ENCODE results near the gene EHD1.
A peak's percentile ranks its signal among the peaks of the same experiment; 100 is the strongest.

Gene EHD1

DNA sequence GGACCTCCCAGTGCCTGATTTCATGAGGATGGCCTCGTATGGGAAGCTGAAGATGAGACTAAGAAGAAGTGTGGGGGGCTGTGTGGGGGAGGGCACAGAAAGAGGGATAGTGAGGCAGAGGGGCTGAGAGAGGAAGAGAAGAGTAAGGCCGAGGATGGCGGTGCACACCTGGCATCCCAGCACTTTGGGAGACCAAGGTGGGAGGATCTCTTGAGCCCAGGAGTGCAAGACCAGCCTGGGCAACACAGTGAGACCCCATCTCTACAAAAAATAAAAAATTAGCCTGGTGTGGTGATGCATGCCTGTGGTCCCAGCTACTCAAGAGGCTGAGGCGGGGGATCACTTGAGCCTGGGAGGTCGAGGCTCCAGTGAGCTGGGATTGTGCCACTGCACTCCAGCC lies 13.5 kb upstream of the EHD1 start:
- H3K9ac ChIP-seq (ENCODE audit: low read depth in 1 of 2, low read length in 2 of 2): peak overlapping the region; percentile 80 to 95
- peaks cover 21 to 31% of the 10 kb centered on the region in 2 donors for H3K4me1 ChIP-seq (ENCODE audit: control insufficient read depth in 1 of 2, insufficient read depth in 2 of 2, low read length in 2 of 2)
- H3K36me3 ChIP-seq (ENCODE audit: control insufficient read depth in 1 of 2, insufficient read depth in 2 of 2, low read length in 2 of 2): peaks cover 24 to 27% of the 10 kb centered on the region in 2 donors
- H3K27me3 ChIP-seq (ENCODE audit: control insufficient read depth in 1 of 2, insufficient read depth in 2 of 2, low read length in 2 of 2): no peaks in the 10 kb centered on the region
- peak overlapping the region; percentile 82 to 91 for H3K4me3 ChIP-seq (ENCODE audit: low read depth in 1 of 2, low read length in 2 of 2)
- no peaks in the 10 kb centered on the region for H3K9me3 ChIP-seq (ENCODE audit: control insufficient read depth in 1 of 2, low read length in 2 of 2)
- H3K27ac ChIP-seq (ENCODE audit: low read depth, low read length): peak overlapping the region; percentile 92

DNA sequence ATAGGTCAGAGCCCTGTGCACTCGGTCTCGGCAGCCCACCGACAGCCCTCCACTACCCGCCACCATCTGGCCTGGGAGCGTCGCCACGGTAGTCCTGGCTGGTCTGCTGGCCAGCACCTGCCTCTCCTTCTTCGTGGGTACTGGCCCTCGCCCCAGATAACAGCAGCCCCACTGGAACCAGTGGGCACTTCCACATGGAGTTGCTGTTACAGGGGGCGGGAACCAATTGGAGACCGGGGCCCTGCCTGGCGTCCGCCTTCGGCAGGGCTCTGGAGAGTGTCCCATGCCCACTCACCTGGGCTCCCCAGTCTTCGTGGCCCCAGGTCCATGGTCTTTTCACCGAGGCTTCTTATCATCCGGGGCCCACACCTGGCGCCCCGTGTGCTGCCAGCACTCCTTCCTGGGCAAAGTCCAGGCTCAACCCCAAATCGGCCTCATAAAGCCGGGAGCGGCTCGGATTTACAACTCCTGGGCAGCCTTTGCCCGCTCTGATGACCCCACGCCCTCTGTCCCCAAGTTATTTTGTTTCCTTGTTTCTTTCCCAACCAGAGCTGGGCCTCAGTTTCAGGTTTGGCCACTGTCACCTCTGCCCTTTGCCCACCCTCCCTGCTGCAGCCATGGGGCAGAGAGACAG lies 12.9 kb upstream of the EHD1 start:
- peaks cover 21 to 31% of the 10 kb centered on the region in 2 donors for H3K4me1 ChIP-seq (ENCODE audit: control insufficient read depth in 1 of 2, insufficient read depth in 2 of 2, low read length in 2 of 2)
- peak overlapping the region; percentile 92 for H3K27ac ChIP-seq (ENCODE audit: low read depth, low read length)
- peak overlapping the region; percentile 82 to 91 for H3K4me3 ChIP-seq (ENCODE audit: low read depth in 1 of 2, low read length in 2 of 2)
- peaks cover 21 to 24% of the 10 kb centered on the region in 2 donors for H3K36me3 ChIP-seq (ENCODE audit: control insufficient read depth in 1 of 2, insufficient read depth in 2 of 2, low read length in 2 of 2)
- H3K9ac ChIP-seq (ENCODE audit: low read depth in 1 of 2, low read length in 2 of 2): peak overlapping the region; percentile 87 to 95
- H3K9me3 ChIP-seq (ENCODE audit: control insufficient read depth in 1 of 2, low read length in 2 of 2): no peaks in the 10 kb centered on the region
- H3K27me3 ChIP-seq (ENCODE audit: control insufficient read depth in 1 of 2, insufficient read depth in 2 of 2, low read length in 2 of 2): no peaks in the 10 kb centered on the region

- Histone ChIP-seq H3K9ac (ENCODE audit: low read depth in 1 of 2, low read length in 2 of 2) (peak overlapping the region; percentile 87 to 95), H3K4me3 (ENCODE audit: low read depth in 1 of 2, low read length in 2 of 2) (peak overlapping the region; percentile 82 to 91), H3K4me1 (ENCODE audit: control insufficient read depth in 1 of 2, insufficient read depth in 2 of 2, low read length in 2 of 2) (peaks cover 29 to 32% of the 10 kb centered on the region in 2 donors), H3K36me3 (ENCODE audit: control insufficient read depth in 1 of 2, insufficient read depth in 2 of 2, low read length in 2 of 2) (peaks cover 21 to 24% of the 10 kb centered on the region in 2 donors), H3K9me3 (ENCODE audit: control insufficient read depth in 1 of 2, low read length in 2 of 2) (no peaks in the 10 kb centered on the region), H3K27ac (ENCODE audit: low read depth, low read length) (peak overlapping the region; percentile 92), H3K27me3 (ENCODE audit: control insufficient read depth in 1 of 2, insufficient read depth in 2 of 2, low read length in 2 of 2) (no peaks in the 10 kb centered on the region)
Observed at GRCh38 chr11:64890522-64890939, 12.1 kb upstream of the EHD1 start.

- H3K36me3 ChIP-seq (ENCODE audit: control insufficient read depth in 1 of 2, insufficient read depth in 2 of 2, low read length in 2 of 2): peaks cover 21 to 24% of the 10 kb centered on the region in 2 donors
- peaks cover 26 to 29% of the 10 kb centered on the region in 2 donors for H3K4me1 ChIP-seq (ENCODE audit: control insufficient read depth in 1 of 2, insufficient read depth in 2 of 2, low read length in 2 of 2)
- no peaks in the 10 kb centered on the region for H3K9me3 ChIP-seq (ENCODE audit: control insufficient read depth in 1 of 2, low read length in 2 of 2)
- H3K27me3 ChIP-seq (ENCODE audit: control insufficient read depth in 1 of 2, insufficient read depth in 2 of 2, low read length in 2 of 2): no peaks in the 10 kb centered on the region
- peak overlapping the region; percentile 33 to 67 for H3K9ac ChIP-seq (ENCODE audit: low read depth in 1 of 2, low read length in 2 of 2)
- H3K4me3 ChIP-seq (ENCODE audit: low read depth in 1 of 2, low read length in 2 of 2): peak overlapping the region; percentile 38 to 55
- peak overlapping the region; percentile 92 for H3K27ac ChIP-seq (ENCODE audit: low read depth, low read length)
Observed at GRCh38 chr11:64888729-64889511, 10.5 kb upstream of the EHD1 start.

- Histone ChIP-seq H3K9ac (ENCODE audit: low read depth in 1 of 2, low read length in 2 of 2) (peak overlapping the region; percentile 33 to 75), H3K27ac (ENCODE audit: low read depth, low read length) (peak overlapping the region; percentile 85), H3K27me3 (ENCODE audit: control insufficient read depth in 1 of 2, insufficient read depth in 2 of 2, low read length in 2 of 2) (no peaks in the 10 kb centered on the region), H3K36me3 (ENCODE audit: control insufficient read depth in 1 of 2, insufficient read depth in 2 of 2, low read length in 2 of 2) (peaks cover 21 to 24% of the 10 kb centered on the region in 2 donors), H3K4me3 (ENCODE audit: low read depth in 1 of 2, low read length in 2 of 2) (peak overlapping the region; percentile 36 to 61), H3K9me3 (ENCODE audit: control insufficient read depth in 1 of 2, low read length in 2 of 2) (no peaks in the 10 kb centered on the region), H3K4me1 (ENCODE audit: control insufficient read depth in 1 of 2, insufficient read depth in 2 of 2, low read length in 2 of 2) (peaks cover 26% of the 10 kb centered on the region in 2 donors)
Observed at GRCh38 chr11:64888406-64888728, 9.9 kb upstream of the EHD1 start.

DNA sequence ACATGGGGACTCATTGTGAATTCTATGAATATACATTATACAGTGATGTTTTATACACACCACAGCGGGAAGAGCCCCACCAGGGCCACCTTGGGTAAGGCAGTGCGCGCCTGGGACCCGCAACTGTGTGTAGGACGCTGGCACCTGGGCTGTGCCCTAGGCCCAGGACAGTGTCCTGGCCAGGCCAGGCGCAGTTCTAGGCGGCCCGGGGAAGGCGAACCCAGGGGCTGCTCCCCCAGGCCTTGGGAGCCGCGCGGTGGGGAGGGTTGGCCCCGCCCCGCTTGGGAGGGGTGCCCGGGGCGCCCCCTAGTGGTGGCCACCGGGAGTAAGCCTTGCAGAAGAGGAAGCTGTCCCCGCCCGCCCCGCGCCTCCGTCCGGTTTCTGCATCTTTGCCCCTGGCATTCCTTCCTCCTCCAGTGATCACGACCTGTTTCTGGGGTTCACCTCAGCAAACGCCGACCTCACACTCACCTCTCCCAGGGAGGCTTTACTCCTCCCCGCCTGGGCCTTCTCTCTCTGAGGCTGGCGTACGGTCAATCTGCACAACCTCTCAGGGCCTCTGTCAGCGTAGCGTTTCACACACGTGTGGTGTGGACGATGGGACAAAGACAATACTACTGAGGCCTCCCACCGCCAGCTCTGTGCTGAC lies 9.5 kb upstream of the EHD1 start:
- Histone ChIP-seq H3K36me3 (ENCODE audit: control insufficient read depth in 1 of 2, insufficient read depth in 2 of 2, low read length in 2 of 2) (peaks cover 21 to 22% of the 10 kb centered on the region in 2 donors), H3K9ac (ENCODE audit: low read depth in 1 of 2, low read length in 2 of 2) (peak overlapping the region; percentile 33 to 75), H3K9me3 (ENCODE audit: control insufficient read depth in 1 of 2, low read length in 2 of 2) (no peaks in the 10 kb centered on the region), H3K4me1 (ENCODE audit: control insufficient read depth in 1 of 2, insufficient read depth in 2 of 2, low read length in 2 of 2) (peaks cover 26% of the 10 kb centered on the region in 2 donors), H3K4me3 (ENCODE audit: low read depth in 1 of 2, low read length in 2 of 2) (peak overlapping the region; percentile 36 to 61), H3K27ac (ENCODE audit: low read depth, low read length) (peak overlapping the region; percentile 85), H3K27me3 (ENCODE audit: control insufficient read depth in 1 of 2, insufficient read depth in 2 of 2, low read length in 2 of 2) (no peaks in the 10 kb centered on the region)

DNA sequence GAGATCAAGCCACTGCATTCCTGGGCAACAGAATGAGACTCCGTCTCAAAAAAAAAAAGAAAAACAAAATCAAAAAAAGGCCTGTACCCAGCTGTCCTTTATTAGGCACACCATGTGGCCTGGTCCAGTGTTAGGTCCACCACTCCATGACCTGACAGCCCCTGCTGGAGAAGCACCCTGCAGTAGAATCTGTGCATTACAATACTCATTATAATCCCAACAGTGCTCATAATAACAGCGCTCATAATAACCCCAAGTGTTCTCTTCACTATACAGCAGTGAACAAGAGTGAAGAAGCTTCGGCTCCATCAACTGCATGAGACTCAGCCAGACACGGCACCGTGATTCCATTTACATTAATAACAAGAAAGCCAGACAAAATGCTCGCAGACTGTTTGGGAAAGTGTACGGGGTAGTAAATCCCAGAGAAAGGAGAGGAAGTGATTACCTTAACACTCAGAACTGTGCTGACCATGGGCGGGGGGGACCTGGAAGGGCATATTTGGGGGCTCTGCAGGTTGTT lies 8.9 kb upstream of the EHD1 start:
- Histone ChIP-seq H3K4me1 (ENCODE audit: control insufficient read depth in 1 of 2, insufficient read depth in 2 of 2, low read length in 2 of 2) (peaks cover 26% of the 10 kb centered on the region in 2 donors), H3K27ac (ENCODE audit: low read depth, low read length) (peak overlapping the region; percentile 85)

DNA sequence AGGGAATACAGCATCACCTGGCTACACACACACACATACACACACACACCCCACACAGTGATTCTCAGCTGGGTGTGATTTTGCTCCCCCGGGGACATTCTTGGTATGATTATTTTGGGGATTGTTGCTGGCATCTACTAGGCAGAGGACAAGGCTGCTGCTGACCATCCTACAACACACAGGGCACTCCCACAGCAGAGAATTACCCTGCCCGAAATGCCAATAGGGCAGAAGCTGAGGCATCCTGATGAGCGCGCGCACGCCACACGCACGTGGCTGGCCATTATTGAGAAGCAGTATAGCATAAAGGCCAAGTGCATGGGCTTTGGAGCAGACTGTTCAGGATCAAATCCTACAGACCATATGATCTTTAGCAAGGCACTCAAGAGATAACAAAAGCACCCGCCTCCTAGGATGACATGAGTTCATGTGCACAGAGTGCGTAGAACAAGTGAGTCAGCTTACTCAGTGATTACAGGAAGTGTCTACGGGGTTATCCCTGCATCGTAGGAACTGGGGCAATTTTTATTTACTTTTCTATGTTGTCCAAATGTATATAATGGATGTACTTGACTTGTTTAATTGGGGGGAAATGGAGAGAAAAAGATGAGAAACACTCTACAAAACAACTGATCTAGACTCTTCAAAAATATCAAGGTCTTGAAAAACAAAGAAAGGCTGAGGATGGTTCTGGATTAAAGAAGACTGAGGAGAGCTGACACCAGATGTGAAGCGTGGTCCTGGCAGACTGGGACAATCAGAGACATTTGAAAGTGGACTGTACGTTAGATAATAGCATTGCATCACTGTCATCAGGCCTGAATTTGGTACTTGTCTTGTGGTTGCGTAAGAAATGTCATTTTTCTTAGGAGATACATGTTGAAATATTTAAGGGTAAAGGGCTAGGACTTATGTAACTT lies 7.2 kb upstream of the EHD1 start:
- Histone ChIP-seq H3K27me3 (ENCODE audit: control insufficient read depth in 1 of 2, insufficient read depth in 2 of 2, low read length in 2 of 2) (no peaks in the 10 kb centered on the region), H3K27ac (ENCODE audit: low read depth, low read length) (peak overlapping the region; percentile 36), H3K4me1 (ENCODE audit: control insufficient read depth in 1 of 2, insufficient read depth in 2 of 2, low read length in 2 of 2) (peaks cover 30 to 37% of the 10 kb centered on the region in 2 donors), H3K36me3 (ENCODE audit: control insufficient read depth in 1 of 2, insufficient read depth in 2 of 2, low read length in 2 of 2) (peaks cover 3 to 5% of the 10 kb centered on the region in 2 donors), H3K4me3 (ENCODE audit: low read depth in 1 of 2, low read length in 2 of 2) (no peak overlapping the region), H3K9ac (ENCODE audit: low read depth in 1 of 2, low read length in 2 of 2) (peak overlapping the region in 1 of 2 donors; percentile 29), H3K9me3 (ENCODE audit: control insufficient read depth in 1 of 2, low read length in 2 of 2) (no peaks in the 10 kb centered on the region)

More for the DNA sequence above, 8.9 kb upstream of the EHD1 start:
- H3K36me3 ChIP-seq (ENCODE audit: control insufficient read depth in 1 of 2, insufficient read depth in 2 of 2, low read length in 2 of 2): peaks cover 17 to 19% of the 10 kb centered on the region in 2 donors
- H3K4me3 ChIP-seq (ENCODE audit: low read depth in 1 of 2, low read length in 2 of 2): peak overlapping the region; percentile 36 to 61
- H3K27me3 ChIP-seq (ENCODE audit: control insufficient read depth in 1 of 2, insufficient read depth in 2 of 2, low read length in 2 of 2): no peaks in the 10 kb centered on the region
- H3K9me3 ChIP-seq (ENCODE audit: control insufficient read depth in 1 of 2, low read length in 2 of 2): no peaks in the 10 kb centered on the region
- H3K9ac ChIP-seq (ENCODE audit: low read depth in 1 of 2, low read length in 2 of 2): peak overlapping the region in 1 of 2 donors; percentile 33

- H3K27ac ChIP-seq (ENCODE audit: low read depth, low read length): no peak overlapping the region
- H3K36me3 ChIP-seq (ENCODE audit: control insufficient read depth in 1 of 2, insufficient read depth in 2 of 2, low read length in 2 of 2): no peaks in the 10 kb centered on the region
Observed at GRCh38 chr11:64884019-64884418, 5.6 kb upstream of the EHD1 start.

More at GRCh38 chr11:64884019-64884418, 5.6 kb upstream of the EHD1 start:
- Histone ChIP-seq H3K9me3 (ENCODE audit: control insufficient read depth in 1 of 2, low read length in 2 of 2) (no peaks in the 10 kb centered on the region), H3K9ac (ENCODE audit: low read depth in 1 of 2, low read length in 2 of 2) (no peak overlapping the region), H3K27me3 (ENCODE audit: control insufficient read depth in 1 of 2, insufficient read depth in 2 of 2, low read length in 2 of 2) (no peaks in the 10 kb centered on the region), H3K4me1 (ENCODE audit: control insufficient read depth in 1 of 2, insufficient read depth in 2 of 2, low read length in 2 of 2) (peaks cover 46% of the 10 kb centered on the region in 2 donors), H3K4me3 (ENCODE audit: low read depth in 1 of 2, low read length in 2 of 2) (no peak overlapping the region)
